ENCODE measurements around the gene ADGRL2.

Gene ADGRL2

DNA sequence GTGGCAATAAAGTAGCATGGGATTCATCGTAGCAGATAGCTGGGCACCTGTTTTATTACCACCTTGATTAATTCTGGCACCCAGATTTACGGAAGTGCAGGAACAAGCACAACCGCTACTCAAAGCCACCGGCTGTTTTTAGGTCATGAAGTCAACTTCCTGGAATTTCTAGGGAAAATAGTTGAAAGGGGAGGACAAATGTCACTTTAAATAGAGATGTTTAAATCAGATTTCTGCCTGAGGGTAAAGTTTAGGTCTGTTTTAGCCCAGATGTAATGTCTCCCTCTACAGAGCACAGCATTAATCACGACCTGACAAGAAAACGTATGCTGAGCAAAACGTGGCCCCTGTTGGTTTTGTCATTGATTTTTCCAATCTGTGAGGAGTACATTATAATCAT lies 8.0 kb downstream of the ADGRL2 start:
- DNase-seq: no peak

DNA sequence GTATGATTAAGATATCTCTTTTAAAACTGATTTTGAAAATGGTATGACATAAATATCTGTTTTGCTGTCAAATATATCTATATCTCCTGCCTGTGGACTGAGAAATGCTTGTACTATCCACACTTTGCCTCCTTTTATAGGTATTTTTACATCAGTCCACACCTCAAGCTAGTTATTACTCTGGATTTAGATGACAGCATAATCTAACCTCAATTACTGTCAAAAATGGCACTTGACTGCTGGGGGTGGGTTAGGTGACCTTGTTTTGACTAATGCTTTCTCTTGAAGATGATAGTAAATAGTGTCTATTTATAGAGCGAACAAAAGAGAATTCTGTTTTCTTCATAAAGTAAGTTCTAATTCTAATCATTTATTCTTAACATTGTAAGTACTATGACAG lies 9.1 kb downstream of the ADGRL2 start:
- DNase-seq: no peak

DNA sequence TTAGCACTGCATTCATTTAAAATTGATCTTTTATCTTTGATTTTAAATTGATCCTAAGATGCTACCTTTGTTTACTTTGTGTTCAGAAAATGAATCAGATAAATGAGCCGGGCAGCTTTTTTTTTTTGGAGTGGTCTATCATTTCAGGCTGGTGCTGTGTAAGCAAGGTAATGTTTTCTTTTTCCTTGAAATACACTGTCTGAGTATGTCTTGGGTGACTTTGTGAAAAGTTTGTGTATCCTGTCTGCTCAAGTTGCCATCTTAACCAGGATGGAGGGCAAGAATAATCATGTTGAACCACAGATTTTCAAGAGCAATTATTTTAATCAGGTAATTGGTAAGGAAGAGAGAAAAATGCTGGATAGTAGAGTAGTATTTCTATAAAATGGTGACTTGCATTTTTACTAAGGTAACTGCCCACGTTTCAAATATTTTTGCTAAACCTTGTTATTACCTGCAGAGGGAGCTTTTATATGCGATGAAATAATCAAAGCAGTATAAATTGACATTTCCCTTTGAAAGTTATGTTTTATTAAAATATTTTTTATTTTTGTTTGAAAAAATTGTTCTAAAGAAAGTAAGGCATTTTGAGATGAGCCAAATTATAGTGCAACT lies 11.1 kb downstream of the ADGRL2 start:
- no peak for DNase-seq

DNA sequence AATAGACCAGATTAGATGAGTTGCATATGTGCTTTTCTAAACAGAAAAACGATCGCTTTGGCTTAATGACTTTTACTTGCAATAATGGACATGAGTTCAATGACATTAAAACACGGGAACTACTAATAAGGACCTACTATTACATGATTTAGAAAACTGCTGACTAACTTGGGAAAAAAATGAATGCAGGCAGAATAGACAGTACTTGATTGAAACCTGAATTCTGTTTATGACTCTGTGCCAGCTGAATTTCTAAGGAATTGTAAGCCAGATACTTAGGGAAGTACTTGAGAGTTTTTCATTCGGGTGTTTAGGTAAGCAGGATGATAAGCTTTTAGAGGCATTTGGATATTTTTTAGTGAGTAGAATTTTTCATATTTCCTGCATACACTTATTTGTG lies 12.0 kb downstream of the ADGRL2 start:
- no peak for DNase-seq

DNA sequence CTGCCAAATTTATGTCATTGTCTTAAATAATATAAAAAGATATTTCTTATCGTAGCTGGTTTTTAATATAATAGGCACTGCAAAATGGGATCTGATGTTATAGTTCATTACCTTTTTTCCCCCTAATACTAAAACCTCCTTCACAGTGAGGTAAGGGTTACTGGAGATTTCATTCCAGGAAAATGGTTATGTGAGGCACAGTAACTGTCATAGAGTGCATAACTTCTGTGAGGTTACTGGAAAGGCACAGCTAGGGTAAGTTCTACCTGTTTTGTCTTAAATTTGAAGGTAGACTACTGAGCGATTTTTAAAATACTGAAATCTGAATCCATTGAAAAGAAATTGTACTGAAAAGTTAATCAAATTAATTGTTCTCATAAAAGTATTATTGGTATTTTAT lies 13.0 kb downstream of the ADGRL2 start:
- DNase-seq: no peak

DNA sequence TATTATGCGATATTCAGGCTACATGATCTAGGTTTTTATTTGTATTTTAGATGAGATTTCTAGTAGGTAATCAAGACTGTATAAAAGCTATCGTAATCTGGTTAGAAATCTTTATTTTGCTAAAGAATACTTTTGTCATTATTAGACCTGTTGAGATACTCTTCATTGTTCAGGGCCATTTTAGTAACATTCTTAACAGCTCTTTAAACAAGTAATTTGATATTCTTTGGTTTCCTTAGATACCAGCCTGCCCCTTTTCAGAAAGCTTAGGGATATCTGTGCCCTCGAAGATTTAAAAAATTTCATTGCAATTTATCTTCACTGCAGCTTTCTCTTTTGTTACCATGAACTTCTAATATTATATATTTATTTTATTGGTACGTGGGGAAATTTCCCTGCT lies 18.9 kb downstream of the ADGRL2 start:
- no peak for DNase-seq

DNA sequence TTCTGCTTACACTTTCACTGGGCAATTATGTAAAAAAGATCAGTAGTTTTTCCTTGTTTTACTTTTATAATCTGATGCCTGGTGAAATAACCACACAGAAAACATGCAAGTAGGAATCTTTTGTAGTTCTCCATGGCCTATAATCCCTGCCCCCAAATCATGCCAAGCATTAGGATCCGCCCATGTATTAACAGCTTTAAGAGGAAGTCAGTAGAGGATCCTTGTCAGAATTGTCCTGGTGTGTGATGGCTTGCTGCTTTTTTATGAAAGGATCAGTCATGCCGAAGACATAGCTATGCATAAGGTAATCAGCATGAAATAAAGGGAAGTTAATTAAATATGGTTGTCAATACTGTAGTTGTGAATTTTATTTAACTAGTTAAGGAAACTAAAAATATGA lies 20.0 kb downstream of the ADGRL2 start:
- no peak for DNase-seq

DNA sequence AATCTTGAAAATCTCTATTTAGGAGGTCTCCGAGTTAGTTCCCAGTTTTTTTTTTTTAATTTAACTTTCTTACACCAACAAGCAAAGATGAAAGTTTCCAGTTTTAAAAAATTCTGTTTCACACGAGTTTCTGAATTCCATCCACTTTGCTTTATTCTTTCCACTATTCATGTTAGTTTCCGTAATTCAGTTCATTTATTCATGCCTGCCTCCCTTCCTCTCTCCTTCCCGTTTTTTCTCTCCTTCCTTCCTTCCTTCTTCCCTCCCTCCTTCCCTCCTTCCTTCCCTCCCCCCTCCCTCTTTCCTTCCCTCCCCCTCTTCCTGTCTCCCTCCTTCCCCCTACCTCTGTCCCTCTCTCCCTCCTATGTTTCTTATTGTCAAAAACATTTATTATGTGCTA lies 22.3 kb downstream of the ADGRL2 start:
- DNase-seq: no peak

DNA sequence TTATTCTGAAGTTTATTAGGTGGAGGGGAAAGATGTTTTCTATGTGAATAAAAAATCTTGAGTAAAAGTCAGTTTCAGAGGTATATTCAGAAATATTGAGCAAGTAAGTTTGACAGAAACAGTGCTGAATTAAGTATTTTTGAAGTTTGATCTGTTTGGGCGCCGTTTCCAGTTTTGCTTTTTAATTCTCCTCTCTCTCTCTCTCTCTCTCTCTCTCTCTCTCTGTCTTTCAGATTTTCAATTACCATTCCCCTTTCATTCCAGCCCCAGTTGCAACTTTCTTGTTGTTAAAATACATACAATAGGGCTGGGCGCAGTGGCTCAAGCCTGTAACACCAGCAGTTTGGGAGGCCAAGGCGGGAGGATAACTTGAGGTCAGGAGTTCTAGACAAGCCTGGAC lies 24.0 kb downstream of the ADGRL2 start:
- no peak for DNase-seq

DNA sequence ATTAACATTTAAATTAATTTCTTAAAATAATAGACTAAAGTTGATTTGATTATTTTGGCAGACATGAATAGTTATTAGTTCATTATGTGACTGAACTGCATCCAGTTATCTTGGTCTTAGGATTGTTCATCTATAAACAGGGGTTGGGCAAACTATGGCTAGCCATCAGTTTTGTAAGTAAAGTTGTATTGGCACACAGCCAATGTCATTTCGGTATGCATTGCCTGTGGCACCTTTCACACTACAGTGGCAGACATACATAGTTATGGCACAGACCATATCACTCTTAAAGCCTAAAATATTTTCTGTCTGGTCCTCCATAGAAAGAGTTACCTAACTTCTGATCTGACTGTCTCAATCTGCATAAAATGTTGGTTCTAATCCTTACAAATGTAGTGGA lies 27.2 kb downstream of the ADGRL2 start:
- DNase-seq: no peak

DNA sequence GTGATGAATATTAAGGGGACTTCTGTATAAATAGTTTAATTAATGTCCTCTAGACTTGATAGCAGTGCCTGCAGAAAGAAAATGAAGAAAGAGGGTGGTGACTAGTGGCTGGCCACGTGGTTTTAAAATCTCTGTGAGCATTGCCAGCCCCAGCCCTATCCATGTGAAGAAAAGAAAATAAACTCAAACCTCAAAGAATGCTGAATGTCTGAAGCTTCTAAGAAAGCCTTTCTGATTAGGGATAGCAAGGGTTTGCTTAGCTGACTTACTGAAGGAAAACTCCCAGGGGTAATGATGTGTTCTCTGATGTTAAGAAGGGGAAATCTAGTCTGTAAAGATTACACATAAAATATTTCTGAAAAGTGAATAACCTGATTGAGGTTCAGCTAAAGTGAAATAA lies 31.8 kb downstream of the ADGRL2 start:
- no peak for DNase-seq

DNA sequence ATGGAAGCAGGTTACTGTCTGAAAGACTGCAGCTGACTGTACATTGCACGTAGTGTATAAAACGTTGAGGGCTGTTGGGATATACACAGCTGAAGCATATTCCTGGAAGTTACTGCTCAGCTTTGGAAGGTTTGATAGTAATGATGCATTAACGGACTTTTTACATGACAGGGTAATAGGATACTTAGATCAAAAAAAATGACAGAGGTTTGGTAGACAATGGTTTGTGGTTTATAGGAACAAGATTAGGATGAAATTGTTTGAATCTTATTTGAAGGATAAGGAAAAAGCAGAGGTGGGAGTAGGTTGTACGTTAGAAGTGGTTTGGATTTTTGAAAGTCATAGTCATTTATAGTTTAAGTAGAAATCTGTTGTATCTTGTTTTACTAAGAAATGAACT lies 33.0 kb downstream of the ADGRL2 start:
- DNase-seq: no peak

DNA sequence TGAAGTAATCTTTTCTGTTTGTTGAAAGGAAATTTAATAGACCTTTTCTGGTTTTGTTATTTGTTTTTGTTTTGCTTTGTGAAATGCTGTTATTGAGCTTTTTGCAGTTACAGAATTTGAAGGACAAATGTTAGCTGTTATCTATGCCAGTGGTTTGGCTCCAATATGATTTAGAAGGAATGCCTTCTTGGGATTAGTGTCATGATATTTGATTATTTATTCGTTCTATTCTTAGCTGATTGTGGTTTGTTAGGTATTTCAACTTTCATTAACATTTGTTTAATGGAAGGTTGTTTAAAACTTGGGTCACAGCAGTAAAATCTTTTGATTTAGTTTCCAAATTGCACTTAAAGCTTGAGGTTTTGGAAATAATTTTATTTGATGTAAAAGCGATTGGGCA lies 33.5 kb downstream of the ADGRL2 start:
- DNase-seq: no peak

DNA sequence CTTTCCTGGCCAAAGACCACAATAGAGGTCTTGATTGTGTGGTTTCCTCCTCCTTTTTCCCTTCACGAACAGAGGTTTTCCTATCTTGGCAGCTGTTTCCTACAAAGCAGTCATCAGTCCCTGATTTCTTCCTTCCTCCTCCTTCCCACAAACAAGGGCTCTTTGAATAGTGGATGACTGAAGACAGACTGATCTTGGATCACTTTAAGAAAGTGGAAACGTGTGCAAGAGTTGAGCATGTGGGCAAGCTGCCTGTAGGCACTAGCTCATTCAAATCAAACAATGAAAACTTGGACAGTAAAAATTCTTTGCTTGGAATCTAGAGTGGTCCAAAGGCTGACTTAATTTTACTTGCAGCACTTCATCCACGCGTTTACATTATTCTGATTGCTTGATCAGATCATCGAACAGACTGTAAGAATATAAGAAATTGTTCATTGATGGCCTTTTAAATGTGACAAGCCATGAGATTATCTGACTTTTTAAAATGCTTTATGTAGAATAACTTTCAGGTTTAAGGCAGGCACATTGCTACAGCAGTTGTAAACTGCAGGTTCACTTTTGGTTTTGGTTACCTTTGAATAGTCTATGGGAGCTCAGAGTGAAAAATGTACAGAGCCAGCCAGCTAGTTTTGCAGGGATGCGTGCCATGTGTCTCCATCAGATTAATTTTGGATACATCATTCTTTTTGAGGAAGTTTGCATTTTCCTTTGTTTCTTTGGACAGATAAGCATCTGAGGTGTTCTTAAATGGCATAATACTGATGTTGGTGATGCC lies 34.4 kb downstream of the ADGRL2 start:
- DNase-seq: no peak

DNA sequence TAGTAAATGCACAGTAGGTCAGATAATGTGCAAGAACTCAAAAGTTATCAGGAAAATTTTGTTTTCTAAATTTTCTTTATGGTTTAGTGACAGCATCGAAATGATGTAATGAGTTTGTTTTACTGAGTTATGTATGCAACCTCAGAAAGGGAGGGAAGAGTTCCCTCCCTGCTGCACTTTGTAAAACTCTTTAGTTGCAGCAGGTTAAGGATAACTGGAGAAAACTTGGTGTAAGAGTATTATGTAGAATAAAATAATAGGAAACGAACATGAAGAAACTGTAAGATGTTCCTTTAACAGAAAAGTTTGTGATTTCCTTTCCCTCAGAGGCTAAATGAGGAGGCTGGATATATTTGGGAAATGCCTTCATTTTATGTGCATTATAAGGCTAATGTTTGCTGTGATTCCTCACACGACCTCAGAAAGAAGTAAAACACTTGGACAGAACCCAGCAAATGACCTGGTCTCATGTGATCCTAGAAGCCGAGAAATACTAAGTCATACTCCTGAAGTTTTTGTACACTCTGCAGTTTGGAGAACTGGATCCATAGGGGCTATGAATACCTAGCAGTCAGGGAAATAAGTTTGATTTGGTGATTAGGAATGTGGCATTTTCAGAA lies 35.4 kb downstream of the ADGRL2 start:
- DNase-seq: no peak

DNA sequence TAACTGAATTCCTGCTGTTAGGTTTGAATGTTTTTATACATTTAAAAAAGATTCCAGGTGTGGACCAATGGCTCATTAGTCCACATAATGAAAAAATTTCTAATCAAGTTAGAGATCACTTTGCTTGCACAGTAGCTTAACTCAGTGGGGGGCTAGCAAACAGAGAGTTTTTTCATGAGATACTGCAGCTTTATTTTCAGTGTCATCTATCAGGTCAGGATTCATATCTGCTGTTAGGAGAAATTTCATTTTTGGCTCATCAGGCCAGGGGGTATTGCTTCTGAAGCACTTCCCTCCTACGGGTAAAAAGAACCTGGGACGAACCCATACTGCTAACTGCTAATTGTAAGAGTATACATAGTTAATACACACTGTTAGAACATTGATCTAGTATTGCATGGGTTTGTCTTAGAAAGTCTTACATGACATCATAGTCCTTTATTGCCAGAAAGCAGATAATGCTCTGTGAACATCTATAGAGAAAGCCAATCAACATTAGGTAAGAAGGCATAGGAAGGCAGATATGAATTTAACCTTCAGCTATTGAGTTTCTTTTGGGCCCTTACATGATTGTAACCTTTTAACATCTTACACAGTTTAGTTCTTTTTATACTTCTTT lies 38.0 kb downstream of the ADGRL2 start:
- no peak for DNase-seq

DNA sequence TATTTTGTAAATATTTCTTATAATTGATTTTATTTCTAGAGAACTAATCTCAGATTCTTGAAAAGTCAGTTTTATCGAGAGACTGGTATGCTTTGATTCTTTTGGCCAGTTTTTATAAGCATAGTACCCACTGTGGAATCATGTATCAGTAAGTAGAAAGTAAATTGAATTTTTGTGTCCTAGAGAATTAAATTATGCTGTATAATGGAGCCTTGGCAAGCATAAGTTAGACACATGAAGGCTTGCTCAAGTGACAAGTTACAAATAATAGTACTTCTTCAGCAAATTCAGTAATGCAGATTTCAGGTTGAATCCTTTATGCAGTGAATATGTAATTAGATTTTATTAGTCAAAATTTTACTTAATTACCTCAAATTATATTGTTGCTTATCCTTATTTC lies 40.1 kb downstream of the ADGRL2 start:
- DNase-seq: no peak

DNA sequence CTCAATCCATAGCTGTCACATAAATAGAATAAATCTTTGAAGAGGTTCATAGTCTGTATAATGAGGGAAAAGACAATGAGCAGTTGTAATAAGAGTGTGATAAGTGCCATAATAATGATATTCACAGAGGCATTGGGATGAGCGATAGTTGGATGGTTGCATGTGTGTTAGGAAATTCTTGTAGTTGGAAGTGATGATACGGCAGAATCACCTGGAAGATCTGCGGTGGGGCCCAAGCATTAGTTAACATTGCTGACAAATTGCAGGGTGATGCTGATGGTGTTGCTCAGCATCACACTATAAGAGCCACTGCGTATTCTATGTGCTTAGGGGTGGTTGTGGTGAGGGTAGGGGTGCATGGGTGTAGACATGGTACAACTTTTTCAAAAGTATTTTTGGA lies 41.1 kb downstream of the ADGRL2 start:
- DNase-seq: no peak

DNA sequence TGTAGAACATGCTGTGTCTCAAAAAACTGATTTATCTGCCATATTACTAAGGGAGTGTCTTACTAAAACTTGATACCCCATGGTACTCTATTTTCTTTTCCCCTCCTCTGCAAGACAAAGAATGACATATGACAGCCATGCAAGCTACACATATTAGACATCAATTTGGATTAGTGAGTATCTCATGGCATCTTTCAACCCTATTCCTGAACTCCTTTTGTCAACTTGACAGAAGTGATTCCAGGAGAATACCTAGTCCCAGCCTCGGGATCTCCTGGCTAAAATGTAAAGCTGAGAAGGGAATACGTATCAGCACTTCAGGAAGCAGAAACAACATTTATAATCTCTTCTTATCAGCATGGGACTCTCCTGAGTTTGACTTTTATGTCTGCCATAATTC lies 43.7 kb downstream of the ADGRL2 start:
- DNase-seq: no peak

DNA sequence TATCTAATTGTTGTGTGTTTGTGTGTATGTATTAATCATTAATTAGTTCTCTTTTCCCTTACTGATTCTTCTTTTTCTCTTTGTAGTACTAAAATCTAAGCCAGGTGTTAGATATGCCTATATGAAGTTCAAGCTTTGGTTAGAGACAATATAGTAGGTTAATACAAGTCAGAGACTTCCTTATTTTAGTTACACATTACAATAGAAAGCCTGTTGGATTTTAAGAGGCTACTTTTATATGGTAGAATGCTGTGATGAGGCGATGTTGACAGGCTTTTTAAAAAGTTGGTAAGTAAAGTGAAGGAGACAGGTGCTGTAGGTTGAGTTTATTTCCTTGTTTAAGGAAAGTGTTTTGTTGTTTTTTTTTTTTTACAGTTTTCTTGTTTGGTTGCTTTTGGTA lies 45.9 kb downstream of the ADGRL2 start:
- DNase-seq: no peak

DNA sequence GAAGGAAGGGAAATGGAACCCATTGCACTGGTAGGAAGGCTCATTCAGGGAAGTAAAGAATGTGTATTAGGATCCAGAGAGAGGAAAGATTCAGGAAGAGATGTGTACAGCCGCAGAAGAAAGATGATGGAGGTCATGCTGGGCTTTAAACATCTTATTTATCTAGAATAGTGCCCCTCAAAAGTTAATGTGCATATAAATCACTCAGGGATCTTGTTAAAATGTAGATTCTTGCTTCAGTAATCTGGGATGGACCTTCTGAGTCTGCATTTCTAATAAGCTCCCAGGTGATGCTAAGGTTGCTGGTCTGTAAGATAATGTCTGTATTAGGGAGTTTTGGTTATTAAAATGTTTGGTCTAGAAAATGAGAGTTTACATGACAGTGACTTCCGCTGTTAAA lies 46.3 kb downstream of the ADGRL2 start:
- no peak for DNase-seq

DNA sequence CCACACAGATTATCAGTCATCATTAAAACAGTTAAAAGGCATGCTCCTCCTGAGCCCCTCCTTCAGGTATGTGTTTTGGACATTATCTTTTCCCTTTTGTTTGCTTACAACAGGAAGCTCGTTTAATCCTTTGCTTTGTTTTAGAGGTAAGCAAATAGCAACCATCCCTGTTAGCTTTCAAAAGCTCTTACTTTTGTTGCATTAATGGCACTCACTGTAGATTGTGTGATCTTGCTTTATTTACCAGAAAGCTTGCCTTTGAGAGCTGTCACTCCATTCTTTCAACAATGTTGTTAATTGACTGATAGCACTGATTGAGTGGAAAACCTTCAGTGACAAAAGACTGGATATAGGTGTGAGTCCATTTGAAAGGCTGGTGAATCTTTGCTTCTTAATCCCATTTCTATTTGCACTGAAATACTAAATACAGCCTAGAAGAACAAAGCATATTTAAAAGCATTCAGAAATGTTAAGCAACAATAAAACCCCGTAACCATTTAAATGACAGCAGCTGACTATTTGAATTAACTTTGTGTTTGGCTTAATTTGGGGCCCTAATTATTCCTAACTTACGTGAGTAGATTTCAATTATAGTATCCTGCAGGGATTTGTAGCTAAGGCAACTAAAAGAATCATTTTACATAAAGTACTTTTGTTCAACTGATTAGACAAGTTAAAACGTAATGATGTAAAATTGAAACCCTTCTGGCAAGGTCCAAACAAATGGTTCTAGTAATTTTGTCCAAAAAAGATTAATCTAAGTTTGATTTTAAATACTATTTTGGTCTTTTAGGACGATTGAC lies 48.3 kb downstream of the ADGRL2 start:
- DNase-seq: no peak

DNA sequence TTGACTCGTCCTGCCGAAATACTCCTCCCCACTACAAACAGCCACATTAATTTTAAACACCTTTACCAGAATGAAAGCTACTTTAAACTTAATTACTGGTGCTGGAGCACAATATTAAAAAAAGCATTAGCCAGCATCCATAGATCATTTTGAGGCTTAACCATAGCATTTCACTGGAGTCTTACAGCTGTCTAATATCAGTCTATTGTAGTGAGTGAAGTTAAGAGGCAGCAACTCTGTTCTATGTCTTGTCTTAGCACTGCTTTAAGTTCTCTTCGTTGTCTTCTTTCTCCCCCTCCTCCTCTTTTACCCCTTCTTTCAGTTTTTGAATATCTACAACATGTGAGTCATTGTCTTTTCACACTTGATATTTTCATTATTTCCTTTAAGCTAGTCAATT lies 49.3 kb downstream of the ADGRL2 start:
- DNase-seq: no peak
